OCI-LY7 (cell line): Measurements from ENCODE around the gene CNOT4.

Experiments
- EZH2phosphoT487 ChIP-seq: fragments of 200-600 bp; sonication (generic); IDR thresholded peaks from 2 replicates; pipeline ENCODE4 v1.6.1; 2018; ENCODE audit warnings: low read depth, borderline replicate concordance, mild to moderate bottlenecking, mixed run types, antibody characterized with exemption, low read length, moderate library complexity, mixed read lengths
- TF ChIP-seq, protein P1 (sequence below): fragments of 200-600 bp; sonication (generic); conservative IDR thresholded peaks from 2 replicates; pipeline ENCODE4 v1.5.1; 2014; ENCODE audit warnings: mild to moderate bottlenecking, antibody characterized with exemption, low read length, moderate library complexity, mixed read lengths

GRCh38 chr7:135489791-135490190 lies 20.1 kb downstream of the CNOT4 start:
- TF ChIP-seq, protein P1, sequence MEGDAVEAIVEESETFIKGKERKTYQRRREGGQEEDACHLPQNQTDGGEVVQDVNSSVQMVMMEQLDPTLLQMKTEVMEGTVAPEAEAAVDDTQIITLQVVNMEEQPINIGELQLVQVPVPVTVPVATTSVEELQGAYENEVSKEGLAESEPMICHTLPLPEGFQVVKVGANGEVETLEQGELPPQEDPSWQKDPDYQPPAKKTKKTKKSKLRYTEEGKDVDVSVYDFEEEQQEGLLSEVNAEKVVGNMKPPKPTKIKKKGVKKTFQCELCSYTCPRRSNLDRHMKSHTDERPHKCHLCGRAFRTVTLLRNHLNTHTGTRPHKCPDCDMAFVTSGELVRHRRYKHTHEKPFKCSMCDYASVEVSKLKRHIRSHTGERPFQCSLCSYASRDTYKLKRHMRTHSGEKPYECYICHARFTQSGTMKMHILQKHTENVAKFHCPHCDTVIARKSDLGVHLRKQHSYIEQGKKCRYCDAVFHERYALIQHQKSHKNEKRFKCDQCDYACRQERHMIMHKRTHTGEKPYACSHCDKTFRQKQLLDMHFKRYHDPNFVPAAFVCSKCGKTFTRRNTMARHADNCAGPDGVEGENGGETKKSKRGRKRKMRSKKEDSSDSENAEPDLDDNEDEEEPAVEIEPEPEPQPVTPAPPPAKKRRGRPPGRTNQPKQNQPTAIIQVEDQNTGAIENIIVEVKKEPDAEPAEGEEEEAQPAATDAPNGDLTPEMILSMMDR = no peak
- no peak for TF ChIP-seq EZH2phosphoT487
